Astrocyte of the spinal cord (primary cell): ENCODE measurements around the gene FEV.
A peak's percentile ranks its signal among the peaks of the same experiment; 100 is the strongest.

Experiments
- DNase-seq: peaks from one replicate; pipeline ENCODE4 v3.0.0; 2011; ENCODE audit warnings: low read depth, low spot score
- H3K4me3 ChIP-seq: 2 replicates; pipeline ENCODE4 v1.5.1; 2011; ENCODE audit warnings: low read depth, mild to moderate bottlenecking, low read length, moderate library complexity
- in situ Hi-C: cut with HindIII; loops from 2 replicates; pipeline ENCODE4 v1.10.0; 2017; ENCODE audit warnings: low sequenced_read_pairs
- TF ChIP-seq, protein P1 (sequence below): IDR thresholded peaks from 2 replicates; pipeline ENCODE4 v1.5.1; 2012; ENCODE audit warnings: low read depth, mild to moderate bottlenecking, low read length, inconsistent platforms

Gene FEV

DNA sequence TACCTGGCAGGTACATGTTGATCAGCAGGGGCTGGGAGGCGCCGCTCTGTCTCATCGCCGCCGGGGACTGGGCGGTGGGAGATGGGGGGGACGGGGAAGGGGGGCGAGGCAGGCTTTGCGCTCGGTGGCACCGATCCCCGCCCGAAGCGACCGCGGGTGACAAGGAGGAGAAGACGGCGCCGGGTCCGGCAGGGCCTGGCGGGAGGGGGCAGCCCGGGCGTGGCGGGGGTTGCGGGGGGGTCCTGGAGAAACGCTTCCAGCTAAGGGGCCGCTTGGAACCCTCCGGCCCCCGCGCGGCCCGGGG is at the start of gene FEV:
Gene FEV (minus strand): TSS at position 164 of the 304 bp plus-strand sequence. CDS start 109 bp downstream, at position 55.
- in situ Hi-C loops, result no loop called here
- TF ChIP-seq, protein P1, sequence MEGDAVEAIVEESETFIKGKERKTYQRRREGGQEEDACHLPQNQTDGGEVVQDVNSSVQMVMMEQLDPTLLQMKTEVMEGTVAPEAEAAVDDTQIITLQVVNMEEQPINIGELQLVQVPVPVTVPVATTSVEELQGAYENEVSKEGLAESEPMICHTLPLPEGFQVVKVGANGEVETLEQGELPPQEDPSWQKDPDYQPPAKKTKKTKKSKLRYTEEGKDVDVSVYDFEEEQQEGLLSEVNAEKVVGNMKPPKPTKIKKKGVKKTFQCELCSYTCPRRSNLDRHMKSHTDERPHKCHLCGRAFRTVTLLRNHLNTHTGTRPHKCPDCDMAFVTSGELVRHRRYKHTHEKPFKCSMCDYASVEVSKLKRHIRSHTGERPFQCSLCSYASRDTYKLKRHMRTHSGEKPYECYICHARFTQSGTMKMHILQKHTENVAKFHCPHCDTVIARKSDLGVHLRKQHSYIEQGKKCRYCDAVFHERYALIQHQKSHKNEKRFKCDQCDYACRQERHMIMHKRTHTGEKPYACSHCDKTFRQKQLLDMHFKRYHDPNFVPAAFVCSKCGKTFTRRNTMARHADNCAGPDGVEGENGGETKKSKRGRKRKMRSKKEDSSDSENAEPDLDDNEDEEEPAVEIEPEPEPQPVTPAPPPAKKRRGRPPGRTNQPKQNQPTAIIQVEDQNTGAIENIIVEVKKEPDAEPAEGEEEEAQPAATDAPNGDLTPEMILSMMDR, result no peak
- H3K4me3 ChIP-seq, result no peak within 1 kb of the TSS
- no peak for DNase-seq

DNA sequence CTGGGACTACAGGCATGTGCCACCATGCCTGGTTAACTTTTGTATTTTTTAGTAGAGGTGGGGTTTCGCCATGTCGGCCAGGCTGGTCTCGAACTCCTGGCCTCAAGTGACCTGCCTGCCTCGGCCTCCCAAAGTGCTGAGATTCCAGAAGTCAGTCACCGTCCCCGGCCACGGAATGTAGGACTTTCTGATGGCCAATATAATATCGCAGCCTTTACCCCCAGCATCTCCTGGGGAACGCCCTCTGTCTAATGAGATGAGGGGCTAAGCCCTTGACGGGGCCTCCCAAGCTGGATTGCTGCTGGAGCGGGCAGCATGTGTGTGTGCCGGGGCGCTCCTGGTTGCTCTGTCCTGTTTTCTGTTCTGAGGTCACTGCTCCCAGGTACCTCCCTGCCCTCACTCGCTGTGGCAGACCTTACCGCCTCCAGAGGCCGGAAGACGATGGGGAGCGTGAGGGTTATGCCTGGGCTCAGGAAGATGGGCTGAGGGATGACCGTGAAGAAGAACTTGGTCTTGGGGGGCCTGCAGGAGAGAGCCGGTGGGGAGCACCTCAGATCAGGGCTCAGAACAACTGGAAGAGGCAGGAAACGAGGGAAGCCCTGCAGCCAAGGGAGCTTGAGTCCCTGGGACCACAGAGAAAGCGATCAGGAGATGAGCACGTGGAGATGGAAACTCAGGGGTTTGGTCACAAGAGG is 47.2 kb upstream of the FEV start:
- H3K4me3 ChIP-seq, result no peak overlapping the region
- TF ChIP-seq, protein P1, result no peak
- in situ Hi-C loops, result no loop called here
- DNase-seq, result no peak

DNA sequence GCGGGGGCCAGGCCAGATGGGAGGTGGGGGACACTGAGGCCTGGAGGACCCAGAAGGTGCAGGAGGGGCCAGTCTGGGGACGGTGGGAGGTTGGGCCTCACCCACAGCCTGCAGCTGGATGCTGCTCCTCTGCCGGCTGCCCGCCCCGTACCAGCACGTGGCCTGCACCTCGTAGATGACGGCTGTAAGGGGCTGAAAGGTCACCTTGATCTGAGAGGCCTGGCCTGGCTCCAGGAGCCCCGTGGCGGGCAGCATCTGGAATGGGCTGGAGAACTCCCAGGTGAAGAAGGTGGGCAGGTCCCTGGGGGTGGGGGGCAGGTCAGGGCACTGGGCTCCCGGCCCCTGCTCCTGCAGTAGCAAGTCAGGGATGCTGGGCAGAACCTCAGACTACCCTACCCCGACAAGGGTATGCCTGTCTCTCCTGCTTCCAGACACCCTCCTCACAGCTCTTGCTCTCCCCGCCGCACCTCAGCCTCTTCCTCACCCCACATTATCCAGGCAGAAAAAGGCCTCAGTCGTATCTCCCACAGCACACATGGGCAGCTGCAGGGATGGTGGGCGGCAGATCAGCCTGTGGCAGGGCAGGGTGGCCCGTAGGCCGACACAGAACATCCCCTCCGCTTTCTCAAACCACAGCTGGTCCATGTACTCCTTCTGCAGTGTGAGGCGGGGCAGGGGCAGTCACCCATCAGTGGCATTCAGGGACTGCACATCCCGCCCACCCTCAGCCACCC is 46.2 kb upstream of the FEV start:
- no peak overlapping the region for H3K4me3 ChIP-seq
- TF ChIP-seq, protein P1, result no peak
- in situ Hi-C loops, result no loop called here
- no peak for DNase-seq

DNA sequence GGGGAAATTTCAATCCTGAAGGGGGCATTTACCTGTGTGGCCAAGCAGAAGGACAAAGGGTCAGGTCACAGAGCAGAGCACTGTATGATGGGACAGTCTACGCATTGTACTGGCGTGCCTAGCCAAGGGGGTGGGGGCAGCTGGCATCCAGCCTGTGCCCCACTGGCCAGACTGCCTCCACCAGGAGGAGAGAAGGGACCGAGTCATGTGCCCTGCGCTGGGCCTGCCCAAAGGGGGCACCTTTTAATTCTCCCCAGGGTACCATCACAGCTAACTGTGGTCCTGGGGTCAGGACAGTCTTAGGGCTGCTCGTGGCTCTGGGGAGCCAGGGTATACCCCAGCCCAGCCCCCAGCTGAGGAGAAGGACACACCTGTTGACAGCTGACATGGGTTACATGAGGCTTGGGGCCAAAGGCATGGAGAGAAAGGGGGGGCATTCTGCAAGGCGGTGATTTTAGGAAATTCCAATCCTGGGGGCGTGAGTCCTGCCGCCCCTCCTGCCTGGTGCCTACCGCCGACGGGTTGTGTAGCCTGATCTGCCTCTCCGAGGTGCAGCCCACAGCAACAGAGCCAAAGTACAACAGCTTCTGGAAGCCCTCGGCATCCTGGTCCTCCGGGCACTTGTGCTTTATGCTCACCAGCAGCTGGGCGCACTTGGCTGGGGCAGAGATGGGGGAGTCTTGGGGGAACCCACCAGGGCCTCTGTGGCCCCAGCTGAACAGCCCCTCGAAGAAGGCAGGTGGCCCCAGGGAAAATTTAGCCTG is 45.4 kb upstream of the FEV start:
- TF ChIP-seq, protein P1, result no peak
- no peak for DNase-seq
- in situ Hi-C loops, result no loop called here
- H3K4me3 ChIP-seq, result no peak overlapping the region

DNA sequence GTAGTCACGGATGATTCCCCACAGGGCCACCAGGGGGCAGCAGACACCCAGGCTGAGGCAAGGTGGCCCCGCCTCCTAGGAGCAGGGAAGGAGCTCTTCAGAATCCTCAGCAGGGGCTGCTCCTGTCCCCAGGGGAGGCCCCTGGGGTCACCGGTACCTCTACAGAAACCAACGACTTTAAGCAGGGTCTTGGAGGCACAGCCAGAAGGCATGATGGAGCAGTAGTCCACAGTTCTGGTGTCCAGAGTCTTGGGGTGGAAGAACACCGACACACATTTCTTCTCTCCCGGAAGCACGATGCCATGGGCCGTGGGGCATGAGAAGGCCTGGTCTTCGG is 44.8 kb upstream of the FEV start:
- TF ChIP-seq, protein P1, result peak; percentile 95
- DNase-seq, result peak; percentile 65
- in situ Hi-C loops, result no loop called here
- no peak overlapping the region for H3K4me3 ChIP-seq

DNA sequence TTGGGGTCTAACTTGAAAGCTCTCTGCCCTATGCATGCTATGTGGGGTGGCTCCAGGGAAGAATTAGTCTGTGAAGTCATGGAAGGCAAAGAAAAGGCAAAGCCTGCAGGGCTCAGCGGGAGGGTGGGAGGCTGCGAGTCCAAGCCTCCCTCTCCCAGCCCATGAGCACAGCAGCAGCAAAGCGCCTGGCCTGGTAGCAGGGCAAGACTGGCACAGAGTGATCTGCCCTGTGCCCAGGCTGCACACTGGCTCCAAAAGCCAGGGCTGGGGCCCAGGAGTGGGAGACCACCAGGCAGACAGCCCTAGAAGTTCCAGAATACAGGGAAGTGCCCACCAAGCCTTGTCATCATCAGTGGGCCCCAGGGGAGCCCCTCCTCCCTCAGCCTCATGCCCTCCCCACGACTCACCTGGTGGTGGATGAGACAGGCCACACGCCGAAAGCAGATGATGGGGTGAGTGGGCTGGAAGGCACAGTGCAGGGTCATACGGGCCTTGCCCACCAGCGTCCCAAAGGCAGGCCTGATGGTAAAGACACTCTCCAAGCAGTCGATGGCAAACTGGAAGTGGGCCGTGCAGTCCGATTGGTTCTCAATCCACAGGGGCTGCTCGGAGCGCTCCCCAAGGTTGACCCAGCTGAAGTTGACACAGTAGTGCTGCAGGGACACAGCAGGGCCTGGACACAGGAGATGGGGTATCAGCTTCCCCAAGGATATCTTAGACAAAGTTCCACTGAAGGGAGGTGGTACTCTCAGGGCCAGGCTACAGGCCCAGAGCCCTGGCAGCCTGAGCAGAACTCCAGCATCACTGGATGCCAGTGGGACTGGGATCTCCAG is 44.2 kb upstream of the FEV start:
- TF ChIP-seq, protein P1, result no peak
- in situ Hi-C loops, result no loop called here

More for the DNA sequence above, 44.2 kb upstream of the FEV start:
- DNase-seq, result no peak
- H3K4me3 ChIP-seq, result no peak overlapping the region
